HepG2 (cell line): ENCODE measurements around the gene TPX2. TPM values are rescaled to one million over a fixed set of nuclear protein-coding genes. Genes with fewer than 3 reads are reported as not detected.

Source experiments
- FOXC1 ChIP-seq: sonication (generic); formaldehyde crosslinking; IDR thresholded peaks from 2 replicates; pipeline ENCODE4 v1.8.0; 2022; ENCODE audit warnings: mild to moderate bottlenecking, missing genetic modification reagents, borderline replicate concordance
- KDM5A ChIP-seq: fragments of 200-600 bp; sonication (generic); IDR thresholded peaks from 2 replicates; pipeline ENCODE4 v1.7.0; 2018; ENCODE audit warnings: antibody characterized with exemption, mild to moderate bottlenecking, low read length, borderline replicate concordance
- KLF16 ChIP-seq, 2 experiments: sonication (generic) in 1 of 2; formaldehyde crosslinking in 1 of 2; IDR thresholded peaks; 2 replicates each; pipeline versions ENCODE4 v1.6.1 to v1.8.0; 2016 to 2023; ENCODE audit warnings: missing genetic modification reagents in 2 of 2, missing compliant biosample characterization in 1 of 2
- NPAS2 ChIP-seq: sonication (generic); formaldehyde crosslinking; IDR thresholded peaks from 2 replicates; pipeline ENCODE4 v1.8.0; 2022; ENCODE audit warnings: mild to moderate bottlenecking, missing genetic modification reagents, borderline replicate concordance
- PHF5A ChIP-seq: IDR thresholded peaks from one replicate; pipeline ENCODE4 v1.6.1; 2018; ENCODE audit warnings: low read depth, missing genetic modification reagents; ENCODE audit not compliant: unreplicated experiment
- RXRA ChIP-seq: sonication (generic); formaldehyde crosslinking; IDR thresholded peaks from 2 replicates; pipeline ENCODE4 v1.5.1; 2020; ENCODE audit warnings: missing genetic modification reagents
- SALL2 ChIP-seq: sonication (generic); formaldehyde crosslinking; IDR thresholded peaks from 2 replicates; pipeline ENCODE4 v1.8.1; 2023; ENCODE audit warnings: mild to moderate bottlenecking, missing genetic modification reagents, inconsistent platforms
- ZEB1 ChIP-seq: IDR thresholded peaks from 2 replicates; pipeline ENCODE4 v1.6.1; 2012; ENCODE audit warnings: mild to moderate bottlenecking, low read depth, inconsistent platforms; ENCODE audit not compliant: insufficient replicate concordance
- ZFAT ChIP-seq: sonication (generic); formaldehyde crosslinking; conservative IDR thresholded peaks from 2 replicates; pipeline ENCODE4 v1.8.1; 2023; ENCODE audit warnings: missing genetic modification reagents, inconsistent platforms
- ZNF10 ChIP-seq: sonication (generic); formaldehyde crosslinking; IDR thresholded peaks from 2 replicates; pipeline ENCODE4 v1.4.0; 2020; ENCODE audit warnings: mild to moderate bottlenecking, low read depth, missing genetic modification reagents, borderline replicate concordance
- ZNF510 ChIP-seq: sonication (generic); formaldehyde crosslinking; IDR thresholded peaks from 2 replicates; pipeline ENCODE4 v1.4.0; 2020; ENCODE audit warnings: low read depth, mild to moderate bottlenecking, missing genetic modification reagents
- ZNF556 ChIP-seq: sonication (generic); formaldehyde crosslinking; IDR thresholded peaks from 2 replicates; pipeline ENCODE4 v1.4.0; 2020; ENCODE audit warnings: mild to moderate bottlenecking, missing genetic modification reagents, borderline replicate concordance
- ZNF644 ChIP-seq: IDR thresholded peaks from 2 replicates; pipeline ENCODE4 v1.6.1; 2016; ENCODE audit warnings: low read depth
- ZNF746 ChIP-seq: sonication (generic); formaldehyde crosslinking; IDR thresholded peaks from 2 replicates; pipeline ENCODE4 v1.8.0; 2022; ENCODE audit warnings: mild to moderate bottlenecking, missing genetic modification reagents
- polyA plus RNA-seq, 8 experiments: library from polyadenylated mRNA; depleted of rRNA in 3 of 8; stranded (reverse) in 7 of 8; unstranded in 1 of 8; fragments of >200 nt; fragmentation: Illumina TruSeq in 4 of 8; extraction: Trizol in 4 of 8; gene quantifications; 2 replicates each; pipeline versions ENCODE4 v1.2.1 to v1.2.3, GENCODE V29; 2011 to 2016; ENCODE audit warnings: low read depth in 4 of 8, missing spikeins in 1 of 8, mixed read lengths in 1 of 8; ENCODE audit not compliant: insufficient read depth in 1 of 8
- total RNA-seq, 5 experiments: library from RNA; depleted of rRNA; stranded (reverse); fragments of >200 nt; fragmentation: Illumina TruSeq; extraction: Trizol; gene quantifications; 2 replicates each; pipeline ENCODE4 v1.2.3, GENCODE V29; 2016; ENCODE audit warnings: low read depth in 1 of 5
- TF ChIP-seq, protein P1 (sequence below): sonication (generic); formaldehyde crosslinking; IDR thresholded peaks from 2 replicates; pipeline ENCODE4 v1.4.0; 2020; ENCODE audit warnings: missing genetic modification reagents
- TF ChIP-seq, protein P2 (sequence below): sonication (generic); formaldehyde crosslinking; IDR thresholded peaks from 2 replicates; pipeline ENCODE4 v1.5.1; 2020; ENCODE audit warnings: mild to moderate bottlenecking, missing genetic modification reagents, moderate library complexity
- TF ChIP-seq, protein P3 (sequence below): IDR thresholded peaks from 2 replicates; pipeline ENCODE4 v1.6.1; 2016; ENCODE audit warnings: mild to moderate bottlenecking, missing biosample characterization, missing genetic modification reagents
- TF ChIP-seq, protein P4 (sequence below): sonication (generic); formaldehyde crosslinking; IDR thresholded peaks from 2 replicates; pipeline ENCODE4 v1.4.0; 2020; ENCODE audit warnings: missing genetic modification reagents, borderline replicate concordance

The TPX2 gene
- total and polyA plus RNA-seq, 2 of the 13 experiments (the other 11 are each of a cell fraction or from before 2014, with no cell fraction given), result 34.3 to 124 TPM

DNA sequence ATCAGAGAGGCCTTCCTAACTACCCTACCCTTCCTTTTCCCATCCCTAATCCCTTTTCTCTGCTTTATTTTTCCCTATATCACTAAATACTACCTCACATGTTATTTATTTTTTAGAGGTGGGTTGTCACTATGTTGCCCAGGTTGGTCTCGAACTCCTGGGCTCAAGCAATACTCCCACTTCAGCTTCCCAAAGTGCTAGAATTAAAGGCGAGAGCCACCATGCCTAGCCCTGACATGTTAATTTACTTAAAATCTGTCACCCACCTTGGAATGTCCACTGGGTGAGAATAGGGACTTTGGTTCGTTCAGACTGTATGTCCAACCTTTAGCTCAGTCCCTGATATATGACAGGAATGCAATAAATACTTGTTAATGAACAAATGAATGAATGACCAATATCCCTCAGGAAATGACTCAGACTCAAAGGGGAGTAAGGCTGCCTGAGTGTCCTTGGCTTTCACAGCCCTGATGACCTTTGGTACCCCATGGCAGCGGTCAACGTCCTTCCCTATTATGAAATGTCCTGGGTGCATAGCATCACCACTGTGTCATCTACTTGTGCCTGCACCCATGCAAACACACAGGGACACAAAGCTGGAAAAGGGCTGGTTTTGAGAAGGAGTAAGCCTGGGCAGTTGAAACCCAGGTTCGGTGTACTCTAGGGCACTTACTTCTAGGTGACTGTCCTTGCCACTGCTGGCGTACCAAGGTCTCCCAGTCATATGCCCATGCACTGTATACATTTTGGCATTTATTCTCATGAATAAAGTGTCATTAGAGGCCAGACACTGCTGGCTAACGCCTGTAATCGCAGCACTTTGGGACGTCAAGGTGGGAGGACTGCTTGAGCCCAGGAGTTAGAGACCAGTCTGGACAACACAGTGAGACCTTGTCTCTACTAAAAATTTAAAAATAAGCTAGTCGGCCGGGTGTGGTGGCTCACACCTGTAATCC is 43.0 kb upstream of the TPX2 start (continued):
- TF ChIP-seq ZFAT (CRISPR knock-in tag) (no peak), ZNF10 (no peak), ZNF644 (CRISPR knock-in tag) (peak; percentile 95), ZNF510 (CRISPR knock-in tag) (no peak), KLF16 (CRISPR knock-in tag; IDR thresholded peaks at IDR 0.05) (peak in 1 of 2 experiments; percentile 99; a peak in 2 of 4 replicates), KDM5A (peak; percentile 43; the same call in 1 of the 2 replicates), ZNF746 (peak; percentile 98), RXRA (CRISPR knock-in tag) (peak; percentile 100), ZNF556 (peak; percentile 87; the same call in 1 of the 2 replicates), PHF5A (CRISPR knock-in tag) (peak; percentile 99), SALL2 (CRISPR knock-in tag) (peak; percentile 95; the same call in 1 of the 2 replicates), ZEB1 (peak; percentile 82), NPAS2 (CRISPR knock-in tag) (no peak), FOXC1 (peak; percentile 41; the same call in 1 of the 2 replicates)
- TF ChIP-seq, protein P1, sequence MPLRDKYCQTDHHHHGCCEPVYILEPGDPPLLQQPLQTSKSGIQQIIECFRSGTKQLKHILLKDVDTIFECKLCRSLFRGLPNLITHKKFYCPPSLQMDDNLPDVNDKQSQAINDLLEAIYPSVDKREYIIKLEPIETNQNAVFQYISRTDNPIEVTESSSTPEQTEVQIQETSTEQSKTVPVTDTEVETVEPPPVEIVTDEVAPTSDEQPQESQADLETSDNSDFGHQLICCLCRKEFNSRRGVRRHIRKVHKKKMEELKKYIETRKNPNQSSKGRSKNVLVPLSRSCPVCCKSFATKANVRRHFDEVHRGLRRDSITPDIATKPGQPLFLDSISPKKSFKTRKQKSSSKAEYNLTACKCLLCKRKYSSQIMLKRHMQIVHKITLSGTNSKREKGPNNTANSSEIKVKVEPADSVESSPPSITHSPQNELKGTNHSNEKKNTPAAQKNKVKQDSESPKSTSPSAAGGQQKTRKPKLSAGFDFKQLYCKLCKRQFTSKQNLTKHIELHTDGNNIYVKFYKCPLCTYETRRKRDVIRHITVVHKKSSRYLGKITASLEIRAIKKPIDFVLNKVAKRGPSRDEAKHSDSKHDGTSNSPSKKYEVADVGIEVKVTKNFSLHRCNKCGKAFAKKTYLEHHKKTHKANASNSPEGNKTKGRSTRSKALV (CRISPR knock-in tag), result peak; percentile 82
- TF ChIP-seq, protein P2, sequence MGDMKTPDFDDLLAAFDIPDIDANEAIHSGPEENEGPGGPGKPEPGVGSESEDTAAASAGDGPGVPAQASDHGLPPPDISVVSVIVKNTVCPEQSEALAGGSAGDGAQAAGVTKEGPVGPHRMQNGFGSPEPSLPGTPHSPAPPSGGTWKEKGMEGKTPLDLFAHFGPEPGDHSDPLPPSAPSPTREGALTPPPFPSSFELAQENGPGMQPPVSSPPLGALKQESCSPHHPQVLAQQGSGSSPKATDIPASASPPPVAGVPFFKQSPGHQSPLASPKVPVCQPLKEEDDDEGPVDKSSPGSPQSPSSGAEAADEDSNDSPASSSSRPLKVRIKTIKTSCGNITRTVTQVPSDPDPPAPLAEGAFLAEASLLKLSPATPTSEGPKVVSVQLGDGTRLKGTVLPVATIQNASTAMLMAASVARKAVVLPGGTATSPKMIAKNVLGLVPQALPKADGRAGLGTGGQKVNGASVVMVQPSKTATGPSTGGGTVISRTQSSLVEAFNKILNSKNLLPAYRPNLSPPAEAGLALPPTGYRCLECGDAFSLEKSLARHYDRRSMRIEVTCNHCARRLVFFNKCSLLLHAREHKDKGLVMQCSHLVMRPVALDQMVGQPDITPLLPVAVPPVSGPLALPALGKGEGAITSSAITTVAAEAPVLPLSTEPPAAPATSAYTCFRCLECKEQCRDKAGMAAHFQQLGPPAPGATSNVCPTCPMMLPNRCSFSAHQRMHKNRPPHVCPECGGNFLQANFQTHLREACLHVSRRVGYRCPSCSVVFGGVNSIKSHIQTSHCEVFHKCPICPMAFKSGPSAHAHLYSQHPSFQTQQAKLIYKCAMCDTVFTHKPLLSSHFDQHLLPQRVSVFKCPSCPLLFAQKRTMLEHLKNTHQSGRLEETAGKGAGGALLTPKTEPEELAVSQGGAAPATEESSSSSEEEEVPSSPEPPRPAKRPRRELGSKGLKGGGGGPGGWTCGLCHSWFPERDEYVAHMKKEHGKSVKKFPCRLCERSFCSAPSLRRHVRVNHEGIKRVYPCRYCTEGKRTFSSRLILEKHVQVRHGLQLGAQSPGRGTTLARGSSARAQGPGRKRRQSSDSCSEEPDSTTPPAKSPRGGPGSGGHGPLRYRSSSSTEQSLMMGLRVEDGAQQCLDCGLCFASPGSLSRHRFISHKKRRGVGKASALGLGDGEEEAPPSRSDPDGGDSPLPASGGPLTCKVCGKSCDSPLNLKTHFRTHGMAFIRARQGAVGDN (CRISPR knock-in tag), result peak; percentile 76; the same call in 1 of the 2 replicates
- TF ChIP-seq, protein P3, sequence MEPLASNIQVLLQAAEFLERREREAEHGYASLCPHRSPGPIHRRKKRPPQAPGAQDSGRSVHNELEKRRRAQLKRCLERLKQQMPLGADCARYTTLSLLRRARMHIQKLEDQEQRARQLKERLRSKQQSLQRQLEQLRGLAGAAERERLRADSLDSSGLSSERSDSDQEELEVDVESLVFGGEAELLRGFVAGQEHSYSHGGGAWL (CRISPR knock-in tag), result peak; percentile 73
- TF ChIP-seq, protein P4, sequence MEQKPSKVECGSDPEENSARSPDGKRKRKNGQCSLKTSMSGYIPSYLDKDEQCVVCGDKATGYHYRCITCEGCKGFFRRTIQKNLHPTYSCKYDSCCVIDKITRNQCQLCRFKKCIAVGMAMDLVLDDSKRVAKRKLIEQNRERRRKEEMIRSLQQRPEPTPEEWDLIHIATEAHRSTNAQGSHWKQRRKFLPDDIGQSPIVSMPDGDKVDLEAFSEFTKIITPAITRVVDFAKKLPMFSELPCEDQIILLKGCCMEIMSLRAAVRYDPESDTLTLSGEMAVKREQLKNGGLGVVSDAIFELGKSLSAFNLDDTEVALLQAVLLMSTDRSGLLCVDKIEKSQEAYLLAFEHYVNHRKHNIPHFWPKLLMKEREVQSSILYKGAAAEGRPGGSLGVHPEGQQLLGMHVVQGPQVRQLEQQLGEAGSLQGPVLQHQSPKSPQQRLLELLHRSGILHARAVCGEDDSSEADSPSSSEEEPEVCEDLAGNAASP, result peak; percentile 99
